ENCODE measurements around the gene DENND11.

DENND11 gene

GRCh38 chr7:141702047-141702567, at the start of gene DENND11:
Gene DENND11, minus strand, starts transcription at chr7:141702166. Its CDS starts 13 bp downstream, at chr7:141702153.
- in situ Hi-C loops (cut with MboI; ENCODE audit: low sequenced_read_pairs): no loop called here
- Histone ChIP-seq H3K27me3 (ENCODE audit: low read depth) (no peaks in the 10 kb centered on the region), H3K4me1 (peaks cover 16% of the 10 kb centered on the region), H3K4me3 (peak within 1 kb of the TSS; percentile 48), H3K9me3 (no peaks in the 10 kb centered on the region), H3K36me3 (replicated peaks) (no peaks in the 10 kb centered on the region)
- peak; percentile 32 to 58 for DNase-seq (ENCODE audit: low spot score in 2 of 2)

- Histone ChIP-seq H3K27me3 (ENCODE audit: low read depth) (no peaks in the 10 kb centered on the region), H3K4me3 (no peak overlapping the region), H3K4me1 (no peaks in the 10 kb centered on the region), H3K36me3 (replicated peaks) (peaks cover 93% of the 10 kb centered on the region), H3K9me3 (peaks cover 5% of the 10 kb centered on the region; the same call in 1 of the 2 replicates)
- DNase-seq (ENCODE audit: low spot score in 2 of 2): no peak
- in situ Hi-C loops (cut with MboI; ENCODE audit: low sequenced_read_pairs): no loop called here
Observed at GRCh38 chr7:141748396-141748795, 46.4 kb upstream of the DENND11 start.

- no peak for DNase-seq (ENCODE audit: low spot score in 2 of 2)
- Histone ChIP-seq H3K4me3 (no peak overlapping the region), H3K4me1 (peaks cover 4% of the 10 kb centered on the region), H3K36me3 (replicated peaks) (peaks cover 94% of the 10 kb centered on the region), H3K9me3 (no peaks in the 10 kb centered on the region), H3K27me3 (ENCODE audit: low read depth) (no peaks in the 10 kb centered on the region)
- in situ Hi-C loops (cut with MboI; ENCODE audit: low sequenced_read_pairs): no loop called here
Observed at GRCh38 chr7:141744131-141744530, 42.2 kb upstream of the DENND11 start.

GRCh38 chr7:141742229-141742628, 40.3 kb upstream of the DENND11 start:
- Histone ChIP-seq H3K4me3 (no peak overlapping the region), H3K36me3 (replicated peaks) (peaks cover 82% of the 10 kb centered on the region), H3K4me1 (peaks cover 6% of the 10 kb centered on the region), H3K9me3 (no peaks in the 10 kb centered on the region), H3K27me3 (ENCODE audit: low read depth) (no peaks in the 10 kb centered on the region)
- in situ Hi-C loops (cut with MboI; ENCODE audit: low sequenced_read_pairs): no loop called here
- no peak for DNase-seq (ENCODE audit: low spot score in 2 of 2)

GRCh38 chr7:141739250-141739649, 37.3 kb upstream of the DENND11 start:
- Histone ChIP-seq H3K4me1 (peaks cover 9% of the 10 kb centered on the region), H3K36me3 (replicated peaks) (peaks cover 53% of the 10 kb centered on the region), H3K27me3 (ENCODE audit: low read depth) (no peaks in the 10 kb centered on the region), H3K4me3 (peak overlapping the region; percentile 87), H3K9me3 (no peaks in the 10 kb centered on the region)
- no peak for DNase-seq (ENCODE audit: low spot score in 2 of 2)
- in situ Hi-C loops (cut with MboI; ENCODE audit: low sequenced_read_pairs): no loop called here

GRCh38 chr7:141738592-141739013, 36.6 kb upstream of the DENND11 start:
- no peaks in the 10 kb centered on the region for H3K9me3 ChIP-seq
- no peak for DNase-seq (ENCODE audit: low spot score in 2 of 2)
- H3K4me1 ChIP-seq: peaks cover 9% of the 10 kb centered on the region
- H3K36me3 ChIP-seq (replicated peaks): peaks cover 46% of the 10 kb centered on the region
- H3K27me3 ChIP-seq (ENCODE audit: low read depth): no peaks in the 10 kb centered on the region
- in situ Hi-C loops (cut with MboI; ENCODE audit: low sequenced_read_pairs): no loop called here
- peak overlapping the region; percentile 87 for H3K4me3 ChIP-seq

GRCh38 chr7:141737836-141738591, 36.0 kb upstream of the DENND11 start, which contains the start of gene SSBP1:
Gene SSBP1, plus strand, starts transcription at chr7:141738358. Its CDS starts 809 bp downstream, at chr7:141739167.
- Histone ChIP-seq H3K36me3 (replicated peaks) (peaks cover 41% of the 10 kb centered on the region), H3K4me3 (peak within 1 kb of the TSS; percentile 87)
- in situ Hi-C loops (cut with MboI; ENCODE audit: low sequenced_read_pairs): no loop called here

GRCh38 chr7:141737118-141737835, 35.3 kb upstream of the DENND11 start:
- DNase-seq (ENCODE audit: low spot score in 2 of 2): peak; percentile 14 to 28
- H3K36me3 ChIP-seq (replicated peaks): peaks cover 33% of the 10 kb centered on the region
- in situ Hi-C loops (cut with MboI; ENCODE audit: low sequenced_read_pairs): no loop called here

More at GRCh38 chr7:141737836-141738591, 36.0 kb upstream of the DENND11 start, which contains the start of gene SSBP1:
- Histone ChIP-seq H3K27me3 (ENCODE audit: low read depth) (no peaks in the 10 kb centered on the region), H3K4me1 (peaks cover 9% of the 10 kb centered on the region), H3K9me3 (no peaks in the 10 kb centered on the region)
- DNase-seq (ENCODE audit: low spot score in 2 of 2): peak; percentile 92 to 98

GRCh38 chr7:141731476-141732149, 29.6 kb upstream of the DENND11 start:
- Histone ChIP-seq H3K4me1 (0 out of 2 replicates have a peak, but pooled peaks cover 3% of the 10 kb centered on the region), H3K36me3 (replicated peaks) (no peaks in the 10 kb centered on the region), H3K4me3 (no peak overlapping the region), H3K27me3 (ENCODE audit: low read depth) (no peaks in the 10 kb centered on the region), H3K9me3 (no peaks in the 10 kb centered on the region)
- no peak for DNase-seq (ENCODE audit: low spot score in 2 of 2)
- in situ Hi-C loops (cut with MboI; ENCODE audit: low sequenced_read_pairs): no loop called here

More at GRCh38 chr7:141737118-141737835, 35.3 kb upstream of the DENND11 start:
- no peaks in the 10 kb centered on the region for H3K27me3 ChIP-seq (ENCODE audit: low read depth)
- H3K4me3 ChIP-seq: peak overlapping the region; percentile 87
- peaks cover 9% of the 10 kb centered on the region for H3K4me1 ChIP-seq
- H3K9me3 ChIP-seq: no peaks in the 10 kb centered on the region

- H3K9me3 ChIP-seq: no peaks in the 10 kb centered on the region
- no peak overlapping the region for H3K4me3 ChIP-seq
- H3K4me1 ChIP-seq: no peaks in the 10 kb centered on the region
- in situ Hi-C loops (cut with MboI; ENCODE audit: low sequenced_read_pairs): no loop called here
- no peaks in the 10 kb centered on the region for H3K36me3 ChIP-seq (replicated peaks)
- DNase-seq (ENCODE audit: low spot score in 2 of 2): no peak
- H3K27me3 ChIP-seq (ENCODE audit: low read depth): no peaks in the 10 kb centered on the region
Observed at GRCh38 chr7:141729020-141729419, 27.1 kb upstream of the DENND11 start.

- no peaks in the 10 kb centered on the region for H3K9me3 ChIP-seq
- in situ Hi-C loops (cut with MboI; ENCODE audit: low sequenced_read_pairs): no loop called here
- DNase-seq (ENCODE audit: low spot score in 2 of 2): no peak
- H3K27me3 ChIP-seq (ENCODE audit: low read depth): no peaks in the 10 kb centered on the region
- H3K36me3 ChIP-seq (replicated peaks): no peaks in the 10 kb centered on the region
- H3K4me1 ChIP-seq: no peaks in the 10 kb centered on the region
- no peak overlapping the region for H3K4me3 ChIP-seq
Observed at GRCh38 chr7:141722529-141722928, 20.6 kb upstream of the DENND11 start.

GRCh38 chr7:141717450-141717849, 15.5 kb upstream of the DENND11 start:
- no peaks in the 10 kb centered on the region for H3K27me3 ChIP-seq (ENCODE audit: low read depth)
- no peaks in the 10 kb centered on the region for H3K9me3 ChIP-seq
- H3K4me1 ChIP-seq: no peaks in the 10 kb centered on the region
- H3K4me3 ChIP-seq: no peak overlapping the region
- no peak for DNase-seq (ENCODE audit: low spot score in 2 of 2)
- H3K36me3 ChIP-seq (replicated peaks): no peaks in the 10 kb centered on the region
- in situ Hi-C loops (cut with MboI; ENCODE audit: low sequenced_read_pairs): no loop called here

GRCh38 chr7:141715794-141716689, 14.1 kb upstream of the DENND11 start:
- no peaks in the 10 kb centered on the region for H3K4me1 ChIP-seq
- H3K9me3 ChIP-seq: no peaks in the 10 kb centered on the region
- no peak overlapping the region for H3K4me3 ChIP-seq
- DNase-seq (ENCODE audit: low spot score in 2 of 2): no peak
- no peaks in the 10 kb centered on the region for H3K36me3 ChIP-seq (replicated peaks)
- in situ Hi-C loops (cut with MboI; ENCODE audit: low sequenced_read_pairs): no loop called here
- H3K27me3 ChIP-seq (ENCODE audit: low read depth): no peaks in the 10 kb centered on the region

All from HAP-1 (cell line).